Activated effector memory CD4-positive, alpha-beta T cell treated with Interleukin-2 at 50 U/mL for 16 hours (primary cell): ENCODE results near the gene THBS3.
A peak's percentile ranks its signal among the peaks of the same experiment; 100 is the strongest.

ENCODE experiments used
- DNase-seq: peaks from one replicate; pipeline ENCODE4 v3.0.0-alpha.2; 2020

Gene THBS3

GRCh38 chr1:155186794-155187455, 20.8 kb downstream of the THBS3 start:
- DNase-seq = no peak

GRCh38 chr1:155186067-155186793, 21.5 kb downstream of the THBS3 start:
- DNase-seq = no peak

- DNase-seq = no peak
These were observed 22.0 kb downstream of the THBS3 start for GRCh38 chr1:155185783-155186066.

GRCh38 chr1:155184835-155185782, 22.6 kb downstream of the THBS3 start:
- no peak for DNase-seq

- DNase-seq = no peak
These were observed 23.3 kb downstream of the THBS3 start for GRCh38 chr1:155184351-155184811.

GRCh38 chr1:155183775-155184221, 23.9 kb downstream of the THBS3 start:
- DNase-seq = no peak

- no peak for DNase-seq
These were observed 25.6 kb downstream of the THBS3 start for GRCh38 chr1:155182052-155182550.

- DNase-seq = no peak
These were observed 26.2 kb downstream of the THBS3 start for GRCh38 chr1:155181371-155182051.

- DNase-seq = no peak
These were observed 28.3 kb downstream of the THBS3 start for GRCh38 chr1:155179112-155180031.

- DNase-seq = no peak
These were observed 29.1 kb downstream of the THBS3 start for GRCh38 chr1:155178441-155179111.

GRCh38 chr1:155177918-155178281, 29.8 kb downstream of the THBS3 start:
- no peak for DNase-seq

GRCh38 chr1:155177192-155177917, 30.3 kb downstream of the THBS3 start:
- no peak for DNase-seq

- peak; percentile 72 for DNase-seq
These were observed 31.1 kb downstream of the THBS3 start for GRCh38 chr1:155176544-155177071.

GRCh38 chr1:155175927-155176371, 31.7 kb downstream of the THBS3 start:
- no peak for DNase-seq

GRCh38 chr1:155175281-155175926, 32.3 kb downstream of the THBS3 start:
- DNase-seq = no peak

GRCh38 chr1:155174324-155175280, 33.1 kb downstream of the THBS3 start:
- DNase-seq = peak; percentile 43

GRCh38 chr1:155173478-155174323, 34.0 kb downstream of the THBS3 start, which contains the start of gene TRIM46:
TSS of gene TRIM46 (plus strand) at chr1:155173849. CDS start at chr1:155173967, 118 bp downstream.
- DNase-seq = peak; percentile 49
